Adrenal gland (tissue), 12 donors: ENCODE results near the gene MCRS1. TPM values are rescaled to one million over a fixed set of nuclear protein-coding genes. Genes with fewer than 3 reads are reported as not detected.

Experiments
- DNase-seq, 7 donors: peaks; one replicate each; pipeline ENCODE4 v3.0.0-alpha.2; 2019 to 2020
- H3K27ac ChIP-seq, 5 donors: fragments of 200-600 bp; sonication (generic) in 4 of 5; 1 replicate in 3 of 5; 2 replicates in 2 of 5; pipeline versions ENCODE4 v1.5.1 to v1.8.0; 2016 to 2020; ENCODE audit warnings: mild to moderate bottlenecking in 1 of 5
- H3K27me3 ChIP-seq: fragments of 200-600 bp; 2 replicates; pipeline ENCODE4 v1.8.0; 2021
- H3K36me3 ChIP-seq, 2 donors: fragments of 200-600 bp; replicated peaks in 1 of 2; 1 replicate in 1 of 2; 2 replicates in 1 of 2; pipeline versions ENCODE4 v1.5.1 to v1.8.0; 2018 to 2022
- H3K4me1 ChIP-seq, 2 donors: fragments of 200-600 bp; replicated peaks in 1 of 2; 1 replicate in 1 of 2; 2 replicates in 1 of 2; pipeline versions ENCODE4 v1.5.1 to v1.8.0; 2018 to 2021
- H3K4me3 ChIP-seq, 4 donors: fragments of 200-600 bp; sonication (generic) in 3 of 4; one replicate each; pipeline ENCODE4 v1.5.1; 2016 to 2018
- H3K9me3 ChIP-seq, 3 donors: fragments of 200-600 bp; sonication (generic) in 1 of 3; replicated peaks in 1 of 3; 1 replicate in 2 of 3; 2 replicates in 1 of 3; pipeline versions ENCODE4 v1.5.1 to v1.8.0; 2016 to 2021
- POLR2A ChIP-seq, 2 donors: fragments of 450-650 bp; IDR thresholded peaks; one replicate each; pipeline ENCODE4 v1.6.1; 2017; ENCODE audit warnings: antibody characterized with exemption in 2 of 2, mild to moderate bottlenecking in 2 of 2, moderate library complexity in 1 of 2
- WGBS, 4 donors: extraction: QIAGEN DNeasy Blood & Tissue Kit in 2 of 4; methylation state at CpG; one replicate each; pipeline versions ENCODE4 v1.1.5 to v1.1.7; 2013 to 2017; 5-methylcytosine and 5-hydroxymethylcytosine counted together
- intact Hi-C, 2 donors: fragments of 100-400 bp; cut with DNase I; formaldehyde crosslinking; loops; one replicate each; pipeline versions ENCODE4 v1.14.1 to v1.15.0; 2022 to 2023
- polyA plus RNA-seq, 3 donors: library from polyadenylated mRNA; stranded (reverse); fragments of 200-250 nt in 2 of 3; fragments of 350-450 nt in 1 of 3; fragmentation: Illumina TruSeq in 1 of 3; extraction: RNeasy Lipid Tissue Mini Kit (QIAGEN cat#74804) in 1 of 3; gene quantifications; one replicate each; pipeline ENCODE4 v1.2.3, GENCODE V29; 2013 to 2014
- total RNA-seq, 9 donors: library from RNA; depleted of rRNA in 4 of 9; stranded (reverse); fragments of >200 nt in 4 of 9; fragments of 120-200 nt in 1 of 9; fragmentation: NEBNext Ultra II Directional in 1 of 9; extraction: Animal tissue kit (Norgen Biotek cat#: 25700) in 1 of 9; gene quantifications; one replicate each; pipeline versions ENCODE4 v1.1.0 to v1.2.4, GENCODE V29; 2013 to 2023
- TF ChIP-seq, protein P1 (sequence below), 6 experiments: fragments of 450-650 bp in 4 of 6; fragments of 200-600 bp in 2 of 6; sonication (generic) in 1 of 6; IDR thresholded peaks; 1 replicate in 5 of 6; 2 replicates in 1 of 6; pipeline versions ENCODE4 v1.5.1 to v1.8.0; 2016 to 2021; ENCODE audit warnings: antibody characterized with exemption in 6 of 6, mild to moderate bottlenecking in 2 of 6, moderate library complexity in 1 of 6
- donor health status: healthy with polysubstance abuse.
- donor health status: Bipolar disorder and iron deficiency.
- donor health status: DM: yes; HTN: yes; CAD: no.
- donor health status: DM: no; HTN: no; CAD: no.
- donor health status: DM: no; HTN: no; CAD: no.
- donor health status: DM: yes; HTN: yes; CAD: no.

MCRS1 gene
- total and polyA plus RNA-seq, 12 donors: 28.3 to 98.1 (median 52.3) TPM

- Histone ChIP-seq H3K27me3 (no peaks in the 10 kb centered on the region), H3K36me3 (no peaks in the 10 kb centered on the region), H3K9me3 (no peaks in the 10 kb centered on the region), H3K4me1 (peaks cover 0 to 6% of the 10 kb centered on the region in 2 donors), H3K4me3 (no peak overlapping the region), H3K27ac (no peak overlapping the region)
- intact Hi-C loops: no loop called here
- no peak for TF ChIP-seq POLR2A (IDR thresholded peaks at IDR 0.05)
- TF ChIP-seq, protein P1, sequence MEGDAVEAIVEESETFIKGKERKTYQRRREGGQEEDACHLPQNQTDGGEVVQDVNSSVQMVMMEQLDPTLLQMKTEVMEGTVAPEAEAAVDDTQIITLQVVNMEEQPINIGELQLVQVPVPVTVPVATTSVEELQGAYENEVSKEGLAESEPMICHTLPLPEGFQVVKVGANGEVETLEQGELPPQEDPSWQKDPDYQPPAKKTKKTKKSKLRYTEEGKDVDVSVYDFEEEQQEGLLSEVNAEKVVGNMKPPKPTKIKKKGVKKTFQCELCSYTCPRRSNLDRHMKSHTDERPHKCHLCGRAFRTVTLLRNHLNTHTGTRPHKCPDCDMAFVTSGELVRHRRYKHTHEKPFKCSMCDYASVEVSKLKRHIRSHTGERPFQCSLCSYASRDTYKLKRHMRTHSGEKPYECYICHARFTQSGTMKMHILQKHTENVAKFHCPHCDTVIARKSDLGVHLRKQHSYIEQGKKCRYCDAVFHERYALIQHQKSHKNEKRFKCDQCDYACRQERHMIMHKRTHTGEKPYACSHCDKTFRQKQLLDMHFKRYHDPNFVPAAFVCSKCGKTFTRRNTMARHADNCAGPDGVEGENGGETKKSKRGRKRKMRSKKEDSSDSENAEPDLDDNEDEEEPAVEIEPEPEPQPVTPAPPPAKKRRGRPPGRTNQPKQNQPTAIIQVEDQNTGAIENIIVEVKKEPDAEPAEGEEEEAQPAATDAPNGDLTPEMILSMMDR (IDR thresholded peaks at IDR 0.05): no peak
- 83 to 88% (median 85%) methylated on average over 12 to 16 of the region's 16 CpGs for WGBS, 4 donors
- DNase-seq: no peak
Observed at GRCh38 chr12:49585477-49586459, 17.8 kb upstream of the MCRS1 start.

GRCh38 chr12:49584591-49584990 lies 16.6 kb upstream of the MCRS1 start:
- Histone ChIP-seq H3K27ac (no peak overlapping the region), H3K36me3 (no peaks in the 10 kb centered on the region), H3K4me3 (no peak overlapping the region), H3K4me1 (peaks cover 0 to 6% of the 10 kb centered on the region in 2 donors), H3K9me3 (no peaks in the 10 kb centered on the region), H3K27me3 (no peaks in the 10 kb centered on the region)
- no peak for TF ChIP-seq POLR2A (IDR thresholded peaks at IDR 0.05)
- TF ChIP-seq, protein P1 (IDR thresholded peaks at IDR 0.05): no peak
- no peak for DNase-seq
- 76 to 87% (median 81%) methylated on average over 7 of the region's 7 CpGs for WGBS, 4 donors
- intact Hi-C loops: no loop called here

GRCh38 chr12:49583366-49584094 lies 15.6 kb upstream of the MCRS1 start:
- Histone ChIP-seq H3K27ac (peak overlapping the region in 1 of 5 donors; percentile 68), H3K9me3 (no peaks in the 10 kb centered on the region), H3K27me3 (no peaks in the 10 kb centered on the region), H3K4me3 (no peak overlapping the region), H3K4me1 (peaks cover 0 to 6% of the 10 kb centered on the region in 2 donors), H3K36me3 (no peaks in the 10 kb centered on the region)
- intact Hi-C loops: no loop called here
- no peak for DNase-seq
- WGBS, 4 donors: 73 to 83% (median 80%) methylated on average over 13 of the region's 13 CpGs
- no peak for TF ChIP-seq POLR2A (IDR thresholded peaks at IDR 0.05)
- TF ChIP-seq, protein P1 (IDR thresholded peaks at IDR 0.05): no peak

GRCh38 chr12:49582850-49583249 lies 14.9 kb upstream of the MCRS1 start:
- intact Hi-C loops: no loop called here
- Histone ChIP-seq H3K27me3 (no peaks in the 10 kb centered on the region), H3K36me3 (no peaks in the 10 kb centered on the region), H3K4me3 (no peak overlapping the region), H3K4me1 (peaks cover 0 to 6% of the 10 kb centered on the region in 2 donors), H3K9me3 (no peaks in the 10 kb centered on the region), H3K27ac (no peak overlapping the region)
- TF ChIP-seq, protein P1 (IDR thresholded peaks at IDR 0.05): no peak
- no peak for TF ChIP-seq POLR2A (IDR thresholded peaks at IDR 0.05)
- peak in 5 of 7 donors; percentile 47 to 67 (median 50) for DNase-seq
- 13 to 45% (median 34%) methylated on average over 4 of the region's 4 CpGs for WGBS, 4 donors
